Fibroblast of the aortic adventitia (primary cell): ENCODE measurements around the gene BLOC1S1. TPM values are rescaled to one million over a fixed set of nuclear protein-coding genes. Genes with fewer than 3 reads are reported as not detected.

Experiments used
- DNase-seq: peaks from one replicate; pipeline ENCODE4 v3.0.0-alpha.2; 2010; ENCODE audit warnings: low read depth
- H3K4me3 ChIP-seq: 2 replicates; pipeline ENCODE4 v1.5.1; 2011; ENCODE audit warnings: low read depth, mild to moderate bottlenecking, control low read depth, low read length, moderate library complexity
- CTCF ChIP-seq: IDR thresholded peaks from 2 replicates; pipeline ENCODE4 v1.5.1; 2011; ENCODE audit warnings: mild to moderate bottlenecking, low read length, control low read depth, inconsistent platforms; ENCODE audit not compliant: insufficient read depth
- total RNA-seq: library from RNA; depleted of rRNA; stranded (reverse); fragments of >200 nt; gene quantifications from 2 replicates; pipeline ENCODE4 v1.2.3, GENCODE V29; 2012; ENCODE audit warnings: low replicate concordance

BLOC1S1 gene
- total RNA-seq, 1 donor: 70.2 TPM

- no peak for DNase-seq
- TF ChIP-seq CTCF: peak; percentile 34
- H3K4me3 ChIP-seq: peak overlapping the region; percentile 66
Observed at GRCh38 chr12:55705782-55706402, 10.0 kb upstream of the BLOC1S1 start.

- H3K4me3 ChIP-seq: peak overlapping the region; percentile 66
- no peak for TF ChIP-seq CTCF
- no peak for DNase-seq
Observed at GRCh38 chr12:55706568-55707218, 9.2 kb upstream of the BLOC1S1 start.

- peak overlapping the region; percentile 66 for H3K4me3 ChIP-seq
- no peak for DNase-seq
- no peak for TF ChIP-seq CTCF
Observed at GRCh38 chr12:55707219-55707671, 8.6 kb upstream of the BLOC1S1 start.

- DNase-seq: no peak
- H3K4me3 ChIP-seq: peak within 1 kb of the TSS; percentile 66
- TF ChIP-seq CTCF: no peak
Observed at GRCh38 chr12:55707841-55708694, 7.8 kb upstream of the BLOC1S1 start, which contains the start of gene ITGA7. TSS of gene ITGA7 (minus strand) at chr12:55707904. CDS start at chr12:55707682, 222 bp downstream.

GRCh38 chr12:55708695-55709233, 7.1 kb upstream of the BLOC1S1 start:
- peak overlapping the region; percentile 10 for H3K4me3 ChIP-seq
- no peak for DNase-seq
- TF ChIP-seq CTCF: no peak

GRCh38 chr12:55711786-55712553, 3.9 kb upstream of the BLOC1S1 start:
- no peak for DNase-seq
- no peak for TF ChIP-seq CTCF
- H3K4me3 ChIP-seq: no peak overlapping the region
